Activated CD8-positive, alpha-beta T cell treated with anti-CD3 and anti-CD28 coated beads for 36 hours (primary cell): ENCODE results near the gene COPS2. TPM values are rescaled to one million over a fixed set of nuclear protein-coding genes. Genes with fewer than 3 reads are reported as not detected.

Source experiments
- ATAC-seq: fragments of 200-7000 bp; cut with Tn5 transposase; one replicate; pipeline ENCODE4 v1.10.0; 2021; ENCODE audit warnings: mild to moderate bottlenecking, moderate library complexity
- CTCF ChIA-PET: fragments of 350-600 bp; sonication (Branson Sonifier 250); formaldehyde crosslinking; loops from one replicate; lab custom pipeline; 2021; ENCODE audit warnings: antibody characterized with exemption; lab: Charles Lee
- POLR2A ChIA-PET: fragments of 350-600 bp; sonication (Branson Sonifier 250); formaldehyde crosslinking; loops from one replicate; lab custom pipeline; 2021; ENCODE audit warnings: antibody characterized with exemption; lab: Charles Lee
- DNase-seq: peaks from one replicate; pipeline ENCODE4 v3.0.0-alpha.2; 2020
- H3K27ac Mint-ChIP-seq: one replicate; pipeline ENCODE4 v1.8.0; 2021; ENCODE audit warnings: mild to moderate bottlenecking, mixed read lengths
- H3K27me3 Mint-ChIP-seq: one replicate; pipeline ENCODE4 v1.8.0; 2021; ENCODE audit warnings: mixed read lengths
- H3K36me3 Mint-ChIP-seq: one replicate; pipeline ENCODE4 v1.8.0; 2021; ENCODE audit warnings: low read depth, mixed read lengths
- H3K4me1 Mint-ChIP-seq: one replicate; pipeline ENCODE4 v1.8.0; 2021; ENCODE audit warnings: low read depth, mixed read lengths
- H3K4me3 Mint-ChIP-seq: one replicate; pipeline ENCODE4 v1.8.0; 2021; ENCODE audit warnings: mild to moderate bottlenecking, moderate library complexity, mixed read lengths
- H3K9me3 Mint-ChIP-seq: one replicate; pipeline ENCODE4 v1.8.0; 2021; ENCODE audit warnings: mixed read lengths
- intact Hi-C: fragments of 100-400 bp; cut with micrococcal nuclease; formaldehyde crosslinking; loops from one replicate; pipeline ENCODE4 v1.10.0; 2022
- total RNA-seq, 2 experiments: library from RNA; stranded (reverse); gene quantifications; one replicate each; pipeline ENCODE4 v1.2.3, GENCODE V29; 2021
- TF ChIP-seq, protein P1 (sequence below): fragments of 200-600 bp; IDR thresholded peaks from one replicate; pipeline ENCODE4 v1.8.0; 2022; ENCODE audit warnings: antibody characterized with exemption, mild to moderate bottlenecking

The COPS2 gene
- total RNA-seq, 2 experiments from 2014 or later, result 85.0 to 85.8 TPM

DNA sequence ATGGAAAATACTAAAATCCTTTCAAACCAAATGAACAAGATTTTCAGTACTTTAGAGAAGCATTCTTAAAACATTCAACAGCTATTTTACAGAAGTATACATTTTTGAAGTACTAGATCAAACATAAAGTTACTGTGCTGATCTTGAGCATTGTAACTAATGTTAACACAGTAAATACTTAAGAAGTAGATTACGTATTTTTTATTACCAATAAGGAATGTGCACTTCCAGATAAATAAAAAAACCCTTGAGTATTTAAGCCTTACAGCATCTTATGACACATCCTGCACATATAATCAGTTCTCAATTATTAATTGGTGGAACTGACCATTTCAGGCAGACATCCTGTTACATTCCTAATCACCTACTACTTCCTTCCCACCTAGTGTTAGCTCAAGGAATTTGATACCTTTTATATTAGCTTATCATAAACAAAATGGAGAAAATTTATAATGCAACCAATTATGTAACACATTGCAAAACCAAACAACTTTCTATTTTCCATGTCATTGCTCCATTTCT, 32.8 kb downstream of the COPS2 start:
- ChIA-PET POLR2A (no interaction called here), CTCF (no interaction called here)
- Mint-ChIP-seq H3K27me3 (no peaks in the 10 kb centered on the region), H3K9me3 (no peaks in the 10 kb centered on the region), H3K27ac (no peak overlapping the region), H3K4me3 (no peak overlapping the region), H3K4me1 (peaks cover 8% of the 10 kb centered on the region), H3K36me3 (peaks cover 14% of the 10 kb centered on the region)
- DNase-seq (no peak), ATAC-seq (no peak)
- intact Hi-C loops, result no loop called here
- TF ChIP-seq, protein P1, sequence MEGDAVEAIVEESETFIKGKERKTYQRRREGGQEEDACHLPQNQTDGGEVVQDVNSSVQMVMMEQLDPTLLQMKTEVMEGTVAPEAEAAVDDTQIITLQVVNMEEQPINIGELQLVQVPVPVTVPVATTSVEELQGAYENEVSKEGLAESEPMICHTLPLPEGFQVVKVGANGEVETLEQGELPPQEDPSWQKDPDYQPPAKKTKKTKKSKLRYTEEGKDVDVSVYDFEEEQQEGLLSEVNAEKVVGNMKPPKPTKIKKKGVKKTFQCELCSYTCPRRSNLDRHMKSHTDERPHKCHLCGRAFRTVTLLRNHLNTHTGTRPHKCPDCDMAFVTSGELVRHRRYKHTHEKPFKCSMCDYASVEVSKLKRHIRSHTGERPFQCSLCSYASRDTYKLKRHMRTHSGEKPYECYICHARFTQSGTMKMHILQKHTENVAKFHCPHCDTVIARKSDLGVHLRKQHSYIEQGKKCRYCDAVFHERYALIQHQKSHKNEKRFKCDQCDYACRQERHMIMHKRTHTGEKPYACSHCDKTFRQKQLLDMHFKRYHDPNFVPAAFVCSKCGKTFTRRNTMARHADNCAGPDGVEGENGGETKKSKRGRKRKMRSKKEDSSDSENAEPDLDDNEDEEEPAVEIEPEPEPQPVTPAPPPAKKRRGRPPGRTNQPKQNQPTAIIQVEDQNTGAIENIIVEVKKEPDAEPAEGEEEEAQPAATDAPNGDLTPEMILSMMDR, result no peak

DNA sequence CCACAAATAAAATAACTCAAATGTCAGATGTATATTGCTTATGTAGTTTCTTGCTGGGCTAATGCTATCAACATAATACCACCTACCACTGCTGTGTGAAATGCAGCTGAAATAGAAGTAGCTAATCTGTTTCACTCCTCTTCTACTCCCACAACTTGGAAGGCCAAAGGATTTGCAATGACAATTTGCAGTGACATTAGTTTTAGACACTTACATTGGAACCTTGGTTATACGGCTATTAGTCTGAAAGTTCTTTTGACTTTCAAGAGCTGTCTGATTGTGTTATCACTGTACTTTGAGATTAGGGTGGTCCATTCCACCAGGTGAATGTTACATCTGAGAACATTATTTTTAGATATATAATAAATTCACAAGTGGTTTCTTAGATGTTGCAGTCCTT, 33.5 kb downstream of the COPS2 start:
- H3K4me3 Mint-ChIP-seq, result no peak overlapping the region
- no peaks in the 10 kb centered on the region for H3K27me3 Mint-ChIP-seq
- no peak overlapping the region for H3K27ac Mint-ChIP-seq
- H3K4me1 Mint-ChIP-seq, result peaks cover 8% of the 10 kb centered on the region
- no peaks in the 10 kb centered on the region for H3K9me3 Mint-ChIP-seq
- DNase-seq (no peak), ATAC-seq (no peak)
- peaks cover 13% of the 10 kb centered on the region for H3K36me3 Mint-ChIP-seq
- intact Hi-C loops, result no loop called here
- TF ChIP-seq, protein P1, result no peak
- POLR2A ChIA-PET, result no interaction called here
- CTCF ChIA-PET, result interaction anchor here (1.9 kb wide), 1 partner anchor 24 kb away, joined by 4 read pairs; no protein-coding TSS in a partner anchor

GRCh38 chr15:49120832-49121231, 34.6 kb downstream of the COPS2 start:
- H3K4me1 Mint-ChIP-seq, result peaks cover 8% of the 10 kb centered on the region
- ChIA-PET CTCF (interaction anchor here (1.9 kb wide), 1 partner anchor 25 kb away, joined by 4 read pairs; no protein-coding TSS in a partner anchor), POLR2A (no interaction called here)
- no peak overlapping the region for H3K4me3 Mint-ChIP-seq
- intact Hi-C loops, result no loop called here
- no peaks in the 10 kb centered on the region for H3K9me3 Mint-ChIP-seq
- no peaks in the 10 kb centered on the region for H3K27me3 Mint-ChIP-seq
- no peak overlapping the region for H3K27ac Mint-ChIP-seq
- no peak for DNase-seq
- no peak for ATAC-seq
- peaks cover 22% of the 10 kb centered on the region for H3K36me3 Mint-ChIP-seq
- TF ChIP-seq, protein P1, result no peak

DNA sequence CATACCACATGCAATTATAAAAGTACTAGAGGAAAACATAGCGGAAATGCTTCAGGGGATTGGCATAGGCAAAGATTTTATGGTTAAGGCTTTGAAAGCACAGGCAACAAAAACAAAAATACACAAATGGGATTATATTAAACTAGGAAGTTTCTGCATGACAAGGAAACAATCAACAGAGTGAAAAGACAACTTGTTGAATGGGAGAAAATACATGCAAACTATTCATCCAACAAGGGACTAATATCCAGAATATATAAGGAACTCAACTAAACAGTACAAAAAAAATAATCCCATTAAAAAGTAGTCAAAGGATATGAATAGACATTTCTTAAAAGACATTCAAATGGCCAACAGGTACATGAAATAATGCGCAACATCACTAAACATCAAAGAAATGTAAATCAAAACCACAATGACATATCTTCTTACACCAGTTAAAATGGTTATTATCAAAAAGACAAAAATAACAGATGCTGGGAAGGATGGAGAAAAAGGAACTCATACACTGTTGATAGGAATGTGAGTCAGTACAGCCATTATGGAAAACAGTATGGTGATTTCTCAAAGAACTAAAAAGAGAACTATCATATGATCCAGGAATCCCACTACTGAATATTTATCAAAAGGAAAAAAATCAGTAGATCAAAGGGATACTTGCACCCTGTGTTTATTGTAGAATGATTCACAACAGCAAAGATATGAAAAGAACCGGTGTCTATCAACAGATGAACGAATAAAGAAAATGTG, 39.1 kb downstream of the COPS2 start:
- no peak for ATAC-seq
- H3K36me3 Mint-ChIP-seq, result peaks cover 48% of the 10 kb centered on the region
- DNase-seq, result no peak
- TF ChIP-seq, protein P1, result no peak
- no peak overlapping the region for H3K27ac Mint-ChIP-seq
- ChIA-PET POLR2A (interaction anchor here (0.6 kb wide), 2 partner anchors 11 to 12 kb away, joined by 3 to 4 read pairs; no protein-coding TSS in a partner anchor), CTCF (no interaction called here)
- no peaks in the 10 kb centered on the region for H3K27me3 Mint-ChIP-seq
- no peak overlapping the region for H3K4me3 Mint-ChIP-seq
- peaks cover 3% of the 10 kb centered on the region for H3K4me1 Mint-ChIP-seq
- intact Hi-C loops, result no loop called here
- H3K9me3 Mint-ChIP-seq, result peaks cover 12% of the 10 kb centered on the region

DNA sequence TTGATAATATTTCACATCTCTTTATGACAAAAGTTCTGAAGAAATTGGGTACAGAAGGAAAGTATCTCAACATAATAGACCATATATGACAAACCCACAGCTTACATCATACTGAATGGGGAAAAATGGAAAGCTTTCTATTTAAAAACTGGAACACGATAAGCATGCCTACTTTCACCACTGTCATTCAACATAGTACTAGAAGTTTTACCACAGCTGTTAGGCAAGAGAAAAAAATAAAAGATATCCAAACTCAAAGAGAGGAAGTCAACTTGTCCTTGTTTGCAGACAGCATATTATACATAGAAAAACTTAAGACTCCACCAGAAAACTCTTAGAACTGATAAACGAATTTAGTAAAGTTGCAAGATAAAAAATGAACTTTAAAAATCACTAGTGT, 40.3 kb downstream of the COPS2 start:
- DNase-seq, result no peak
- ATAC-seq, result no peak
- H3K4me1 Mint-ChIP-seq, result peaks cover 3% of the 10 kb centered on the region
- TF ChIP-seq, protein P1, result no peak
- no peak overlapping the region for H3K27ac Mint-ChIP-seq
- ChIA-PET CTCF (interaction anchor here (1.0 kb wide), 1 partner anchor 31 kb away, joined by 5 read pairs; no protein-coding TSS in a partner anchor), POLR2A (no interaction called here)
- H3K4me3 Mint-ChIP-seq, result no peak overlapping the region
- H3K36me3 Mint-ChIP-seq, result peaks cover 57% of the 10 kb centered on the region
- peaks cover 13% of the 10 kb centered on the region for H3K9me3 Mint-ChIP-seq
- intact Hi-C loops, result no loop called here
- no peaks in the 10 kb centered on the region for H3K27me3 Mint-ChIP-seq
